Esophagus muscularis mucosa (tissue), 4 donors: ENCODE results near the gene LRRC75B. TPM values are rescaled to one million over a fixed set of nuclear protein-coding genes. Genes with fewer than 3 reads are reported as not detected.

ENCODE experiments used
- DNase-seq: peaks from one replicate; pipeline ENCODE4 v3.0.0-alpha.2; 2017; ENCODE audit errors: extremely low spot score
- H3K27ac ChIP-seq, 4 donors: fragments of 200-600 bp; sonication (generic); replicated peaks in 1 of 4; 1 replicate in 3 of 4; 2 replicates in 1 of 4; pipeline ENCODE4 v1.5.1; 2016 to 2019; ENCODE audit warnings: mild to moderate bottlenecking in 1 of 4
- H3K27me3 ChIP-seq, 4 donors: fragments of 200-600 bp; sonication (generic); one replicate each; pipeline versions ENCODE4 v1.5.1 to v1.6.0; 2016 to 2019
- H3K36me3 ChIP-seq, 4 donors: fragments of 200-600 bp; sonication (generic); one replicate each; pipeline ENCODE4 v1.5.1; 2016 to 2019
- H3K4me1 ChIP-seq, 4 donors: fragments of 200-600 bp; sonication (generic); one replicate each; pipeline ENCODE4 v1.5.1; 2016 to 2019
- H3K4me3 ChIP-seq, 4 donors: fragments of 200-600 bp; sonication (generic); 1 replicate in 2 of 4; 2 replicates in 2 of 4; pipeline ENCODE4 v1.5.1; 2016 to 2019; ENCODE audit warnings: mild to moderate bottlenecking in 4 of 4, moderate library complexity in 1 of 4
- H3K9me3 ChIP-seq, 4 donors: fragments of 200-600 bp; sonication (generic); 1 replicate in 3 of 4; 2 replicates in 1 of 4; pipeline ENCODE4 v1.5.1; 2016 to 2019
- EP300 ChIP-seq: sonication (generic); formaldehyde crosslinking; IDR thresholded peaks from one replicate; pipeline ENCODE4 v1.6.1; 2017; ENCODE audit warnings: antibody characterized with exemption
- POLR2A ChIP-seq: fragments of 450-650 bp; IDR thresholded peaks from one replicate; pipeline ENCODE4 v1.6.1; 2017; ENCODE audit warnings: antibody characterized with exemption, moderate library complexity, mild to moderate bottlenecking, low read depth
- POLR2AphosphoS5 ChIP-seq, 2 donors: sonication (generic); formaldehyde crosslinking; IDR thresholded peaks; one replicate each; pipeline ENCODE4 v1.6.1; 2017; ENCODE audit warnings: antibody characterized with exemption in 2 of 2
- whole genome bisulfite sequencing: methylation state at CpG from one replicate; pipeline ENCODE4 v1.1.5; 2018; 5-methylcytosine and 5-hydroxymethylcytosine counted together
- intact Hi-C: fragments of 100-400 bp; cut with DNase I; formaldehyde crosslinking; loops from one replicate; pipeline ENCODE4 v1.15.1; 2023
- total RNA-seq, 4 donors: library from RNA; depleted of rRNA; stranded (reverse); fragments of >200 nt; gene quantifications; one replicate each; pipeline versions ENCODE4 v1.1.0 to v1.2.1, GENCODE V29; 2016
- TF ChIP-seq, protein P1 (sequence below), 3 experiments: fragments of 200-600 bp in 2 of 3; fragments of 450-650 bp in 1 of 3; sonication (generic) in 2 of 3; IDR thresholded peaks; one replicate each; pipeline ENCODE4 v1.5.1; 2017 to 2019; ENCODE audit warnings: antibody characterized with exemption in 3 of 3, mild to moderate bottlenecking in 2 of 3, moderate library complexity in 1 of 3

The LRRC75B gene
- total RNA-seq, 4 donors from 2014 or later = 11.3 to 22.1 (median 18.1) TPM

- Histone ChIP-seq H3K27ac (peak overlapping the region in 1 of 4 donors; percentile 25), H3K27me3 (no peaks in the 10 kb centered on the region), H3K9me3 (no peaks in the 10 kb centered on the region), H3K4me1 (peaks cover 12 to 21% (median 14%) of the 10 kb centered on the region in 4 donors), H3K4me3 (no peak overlapping the region), H3K36me3 (peaks cover 1 to 35% (median 16%) of the 10 kb centered on the region in 4 donors)
- WGBS = 76% methylated on average over 1 of the region's 1 CpG
- intact Hi-C loops = no loop called here
- TF ChIP-seq EP300 (no peak), POLR2A (no peak), POLR2AphosphoS5 (IDR thresholded peaks at IDR 0.05) (no peak)
- TF ChIP-seq, protein P1, sequence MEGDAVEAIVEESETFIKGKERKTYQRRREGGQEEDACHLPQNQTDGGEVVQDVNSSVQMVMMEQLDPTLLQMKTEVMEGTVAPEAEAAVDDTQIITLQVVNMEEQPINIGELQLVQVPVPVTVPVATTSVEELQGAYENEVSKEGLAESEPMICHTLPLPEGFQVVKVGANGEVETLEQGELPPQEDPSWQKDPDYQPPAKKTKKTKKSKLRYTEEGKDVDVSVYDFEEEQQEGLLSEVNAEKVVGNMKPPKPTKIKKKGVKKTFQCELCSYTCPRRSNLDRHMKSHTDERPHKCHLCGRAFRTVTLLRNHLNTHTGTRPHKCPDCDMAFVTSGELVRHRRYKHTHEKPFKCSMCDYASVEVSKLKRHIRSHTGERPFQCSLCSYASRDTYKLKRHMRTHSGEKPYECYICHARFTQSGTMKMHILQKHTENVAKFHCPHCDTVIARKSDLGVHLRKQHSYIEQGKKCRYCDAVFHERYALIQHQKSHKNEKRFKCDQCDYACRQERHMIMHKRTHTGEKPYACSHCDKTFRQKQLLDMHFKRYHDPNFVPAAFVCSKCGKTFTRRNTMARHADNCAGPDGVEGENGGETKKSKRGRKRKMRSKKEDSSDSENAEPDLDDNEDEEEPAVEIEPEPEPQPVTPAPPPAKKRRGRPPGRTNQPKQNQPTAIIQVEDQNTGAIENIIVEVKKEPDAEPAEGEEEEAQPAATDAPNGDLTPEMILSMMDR (IDR thresholded peaks at IDR 0.05) = no peak
- no peak for DNase-seq
Measured at GRCh38 chr22:24579258-24579601, 13.6 kb downstream of the LRRC75B start.

GRCh38 chr22:24578355-24579257, 14.3 kb downstream of the LRRC75B start:
- no peaks in the 10 kb centered on the region for H3K27me3 ChIP-seq
- peaks cover 6 to 14% (median 8%) of the 10 kb centered on the region in 4 donors for H3K4me1 ChIP-seq
- intact Hi-C loops = no loop called here
- no peak overlapping the region for H3K4me3 ChIP-seq
- DNase-seq = no peak
- peaks cover 7 to 41% (median 20%) of the 10 kb centered on the region in 4 donors for H3K36me3 ChIP-seq
- WGBS = 85% methylated on average over 8 of the region's 8 CpGs
- TF ChIP-seq EP300 (no peak), POLR2AphosphoS5 (IDR thresholded peaks at IDR 0.05) (no peak), POLR2A (no peak)
- TF ChIP-seq, protein P1 (IDR thresholded peaks at IDR 0.05) = no peak
- H3K9me3 ChIP-seq = no peaks in the 10 kb centered on the region
- H3K27ac ChIP-seq = peak overlapping the region in 1 of 4 donors; percentile 25

DNA sequence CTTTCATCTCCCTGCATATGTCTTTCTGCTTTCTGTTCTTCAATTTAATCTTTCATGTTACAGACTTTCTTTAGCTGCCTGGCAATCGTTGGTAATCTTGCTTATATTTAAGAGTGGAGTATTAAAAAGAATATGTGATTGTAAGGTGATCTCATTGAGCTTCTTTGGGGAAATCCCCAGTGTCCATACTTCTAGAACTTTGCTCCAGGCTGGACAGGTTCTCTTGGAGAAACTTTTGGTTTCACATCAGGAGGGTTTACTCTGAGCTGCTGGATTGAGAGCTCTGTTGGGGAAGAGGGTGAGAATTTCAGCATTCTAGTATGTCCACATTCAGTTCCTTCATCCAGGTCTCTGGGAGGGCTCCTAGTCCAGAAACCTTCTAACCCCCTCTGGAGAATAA, 16.1 kb downstream of the LRRC75B start:
- no peaks in the 10 kb centered on the region for H3K27me3 ChIP-seq
- H3K4me1 ChIP-seq = peaks cover 0 to 6% (median 0%) of the 10 kb centered on the region in 4 donors
- 72% methylated on average over 1 of the region's 1 CpG for WGBS
- no peaks in the 10 kb centered on the region for H3K9me3 ChIP-seq
- TF ChIP-seq POLR2A = no peak
- TF ChIP-seq POLR2AphosphoS5 (IDR thresholded peaks at IDR 0.05) = no peak
- TF ChIP-seq, protein P1 (IDR thresholded peaks at IDR 0.05) = no peak
- no peak for TF ChIP-seq EP300
- H3K36me3 ChIP-seq = peaks cover 25 to 59% (median 38%) of the 10 kb centered on the region in 4 donors
- intact Hi-C loops = no loop called here
- H3K4me3 ChIP-seq = no peak overlapping the region
- no peak for DNase-seq
- no peak overlapping the region for H3K27ac ChIP-seq

DNA sequence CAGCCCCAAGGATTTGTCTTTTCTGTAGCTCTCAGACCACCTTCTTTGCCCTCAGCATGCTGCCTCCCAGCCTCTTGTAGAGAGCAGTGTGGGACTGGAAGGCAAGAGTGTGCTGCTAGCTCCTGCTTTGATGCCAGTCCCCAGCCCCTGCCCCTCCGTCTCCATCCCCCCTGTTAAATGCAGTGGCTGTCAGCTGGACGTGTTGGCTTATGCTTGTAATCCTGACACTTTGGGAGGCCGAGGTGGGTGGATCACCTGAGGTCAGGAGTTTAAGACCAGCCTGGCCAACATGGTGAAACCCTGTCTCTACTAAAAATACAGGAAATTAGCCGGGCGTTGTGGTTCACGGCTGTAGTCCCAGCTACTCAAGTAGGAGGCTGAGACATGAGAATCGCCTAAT, 21.6 kb downstream of the LRRC75B start:
- DNase-seq = no peak
- WGBS = 91% methylated on average over 7 of the region's 7 CpGs
- intact Hi-C loops = no loop called here

More for the DNA sequence above, 21.6 kb downstream of the LRRC75B start:
- Histone ChIP-seq H3K4me1 (peaks cover 13 to 18% (median 15%) of the 10 kb centered on the region in 4 donors), H3K27ac (no peak overlapping the region), H3K4me3 (no peak overlapping the region), H3K36me3 (peaks cover 44 to 88% (median 73%) of the 10 kb centered on the region in 4 donors), H3K9me3 (no peaks in the 10 kb centered on the region), H3K27me3 (no peaks in the 10 kb centered on the region)
- no peak for TF ChIP-seq POLR2A
- no peak for TF ChIP-seq EP300
- TF ChIP-seq, protein P1 (IDR thresholded peaks at IDR 0.05) = no peak
- TF ChIP-seq POLR2AphosphoS5 (IDR thresholded peaks at IDR 0.05) = no peak
